ENCODE data around the gene BTRC. TPM values are rescaled to one million over a fixed set of nuclear protein-coding genes. Genes with fewer than 3 reads are reported as not detected.

Gene BTRC
- total RNA-seq, 3 donors from 2014 or later (not counting 1 experiment from before 2014, with no cell fraction given), result 13.5 to 22.8 (median 15.2) TPM

GRCh38 chr10:101319241-101319915 is 34.6 kb upstream of the BTRC start:
- Histone ChIP-seq H3K4me3 (ENCODE audit: low read length) (no peak overlapping the region), H3K9me3 (ENCODE audit: control insufficient read depth, insufficient read depth, low read length) (no peaks in the 10 kb centered on the region), H3K27ac (ENCODE audit: low read length) (no peak overlapping the region), H3K36me3 (ENCODE audit: control insufficient read depth, insufficient read depth, low read length) (no peaks in the 10 kb centered on the region), H3K4me1 (ENCODE audit: control insufficient read depth, insufficient read depth, low read length) (no peaks in the 10 kb centered on the region), H3K27me3 (ENCODE audit: control insufficient read depth, insufficient read depth, low read length) (no peaks in the 10 kb centered on the region)
- no peak overlapping the region for H3K4me3 Mint-ChIP-seq
- intact Hi-C loops (cut with micrococcal nuclease), result no loop called here
- H3K27me3 Mint-ChIP-seq (ENCODE audit: low read depth in 2 of 2), result peaks cover 8 to 21% of the 10 kb centered on the region in 2 donors
- no peaks in the 10 kb centered on the region for H3K4me1 Mint-ChIP-seq
- ATAC-seq, result no peak
- no peaks in the 10 kb centered on the region for H3K9me3 Mint-ChIP-seq
- WGBS (ENCODE audit: insufficient coverage), result 72% methylated on average over 3 of the region's 3 CpGs
- no peak overlapping the region for H3K27ac Mint-ChIP-seq
- H3K36me3 Mint-ChIP-seq, result no peaks in the 10 kb centered on the region
- no peak for TF ChIP-seq CTCF (IDR thresholded peaks at IDR 0.05)
- DNase-seq, result no peak

GRCh38 chr10:101321073-101321472 is 32.9 kb upstream of the BTRC start:
- no peak overlapping the region for H3K27ac ChIP-seq (ENCODE audit: low read length)
- no peak for TF ChIP-seq CTCF (IDR thresholded peaks at IDR 0.05)
- H3K36me3 ChIP-seq (ENCODE audit: control insufficient read depth, insufficient read depth, low read length), result no peaks in the 10 kb centered on the region
- intact Hi-C loops (cut with micrococcal nuclease), result no loop called here
- H3K9me3 ChIP-seq (ENCODE audit: control insufficient read depth, insufficient read depth, low read length), result no peaks in the 10 kb centered on the region
- no peak overlapping the region for H3K4me3 ChIP-seq (ENCODE audit: low read length)
- no peaks in the 10 kb centered on the region for H3K27me3 ChIP-seq (ENCODE audit: control insufficient read depth, insufficient read depth, low read length)
- no peaks in the 10 kb centered on the region for H3K9me3 Mint-ChIP-seq
- peaks cover 13 to 23% of the 10 kb centered on the region in 2 donors for H3K27me3 Mint-ChIP-seq (ENCODE audit: low read depth in 2 of 2)
- no peaks in the 10 kb centered on the region for H3K36me3 Mint-ChIP-seq
- no peak overlapping the region for H3K4me3 Mint-ChIP-seq
- no peaks in the 10 kb centered on the region for H3K4me1 Mint-ChIP-seq
- WGBS (ENCODE audit: insufficient coverage), result 85% methylated on average over 4 of the region's 4 CpGs
- DNase-seq (no peak), ATAC-seq (no peak)
- H3K27ac Mint-ChIP-seq, result no peak overlapping the region
- H3K4me1 ChIP-seq (ENCODE audit: control insufficient read depth, insufficient read depth, low read length), result no peaks in the 10 kb centered on the region

- Histone ChIP-seq H3K36me3 (ENCODE audit: control insufficient read depth, insufficient read depth, low read length) (no peaks in the 10 kb centered on the region), H3K4me3 (ENCODE audit: low read length) (no peak overlapping the region), H3K9me3 (ENCODE audit: control insufficient read depth, insufficient read depth, low read length) (no peaks in the 10 kb centered on the region), H3K27ac (ENCODE audit: low read length) (no peak overlapping the region), H3K4me1 (ENCODE audit: control insufficient read depth, insufficient read depth, low read length) (no peaks in the 10 kb centered on the region), H3K27me3 (ENCODE audit: control insufficient read depth, insufficient read depth, low read length) (no peaks in the 10 kb centered on the region)
- H3K4me1 Mint-ChIP-seq, result no peaks in the 10 kb centered on the region
- intact Hi-C loops (cut with micrococcal nuclease), result no loop called here
- DNase-seq, result no peak
- H3K36me3 Mint-ChIP-seq, result no peaks in the 10 kb centered on the region
- peaks cover 17 to 36% of the 10 kb centered on the region in 2 donors for H3K27me3 Mint-ChIP-seq (ENCODE audit: low read depth in 2 of 2)
- TF ChIP-seq CTCF (IDR thresholded peaks at IDR 0.05), result no peak
- H3K27ac Mint-ChIP-seq, result no peak overlapping the region
- no peaks in the 10 kb centered on the region for H3K9me3 Mint-ChIP-seq
- no peak overlapping the region for H3K4me3 Mint-ChIP-seq
- no peak for ATAC-seq
- WGBS (ENCODE audit: insufficient coverage), result 81% methylated on average over 21 of the region's 21 CpGs
Measured at GRCh38 chr10:101322266-101323108, 31.5 kb upstream of the BTRC start.

Data from natural killer cell (primary cell).